GM18873 (cell line): ENCODE data around the gene CDR2.
"Not testable (repeated sequence)": the region's sequence is repeated elsewhere in the genome, so short reads cannot be mapped to it uniquely, and the experiment has no call there.

Experiments
- ATAC-seq: cut with Tn5 transposase; IDR thresholded peaks from one replicate; pipeline ENCODE4 v1.9.1; 2021; ENCODE audit warnings: mild to moderate bottlenecking, moderate library complexity, moderate number of reproducible peaks; ENCODE audit not compliant: unreplicated experiment, low FRiP score

Gene CDR2

GRCh38 chr16:22353191-22353919, 21.1 kb downstream of the CDR2 start:
- ATAC-seq: no peak

- ATAC-seq: no peak
Observed at GRCh38 chr16:22352723-22353122, 21.7 kb downstream of the CDR2 start.

- ATAC-seq: no peak
Observed at GRCh38 chr16:22352140-22352539, 22.3 kb downstream of the CDR2 start.

GRCh38 chr16:22351017-22351416, 23.4 kb downstream of the CDR2 start:
- ATAC-seq: not testable (repeated sequence)

GRCh38 chr16:22348291-22348690, 26.1 kb downstream of the CDR2 start:
- ATAC-seq: no peak

DNA sequence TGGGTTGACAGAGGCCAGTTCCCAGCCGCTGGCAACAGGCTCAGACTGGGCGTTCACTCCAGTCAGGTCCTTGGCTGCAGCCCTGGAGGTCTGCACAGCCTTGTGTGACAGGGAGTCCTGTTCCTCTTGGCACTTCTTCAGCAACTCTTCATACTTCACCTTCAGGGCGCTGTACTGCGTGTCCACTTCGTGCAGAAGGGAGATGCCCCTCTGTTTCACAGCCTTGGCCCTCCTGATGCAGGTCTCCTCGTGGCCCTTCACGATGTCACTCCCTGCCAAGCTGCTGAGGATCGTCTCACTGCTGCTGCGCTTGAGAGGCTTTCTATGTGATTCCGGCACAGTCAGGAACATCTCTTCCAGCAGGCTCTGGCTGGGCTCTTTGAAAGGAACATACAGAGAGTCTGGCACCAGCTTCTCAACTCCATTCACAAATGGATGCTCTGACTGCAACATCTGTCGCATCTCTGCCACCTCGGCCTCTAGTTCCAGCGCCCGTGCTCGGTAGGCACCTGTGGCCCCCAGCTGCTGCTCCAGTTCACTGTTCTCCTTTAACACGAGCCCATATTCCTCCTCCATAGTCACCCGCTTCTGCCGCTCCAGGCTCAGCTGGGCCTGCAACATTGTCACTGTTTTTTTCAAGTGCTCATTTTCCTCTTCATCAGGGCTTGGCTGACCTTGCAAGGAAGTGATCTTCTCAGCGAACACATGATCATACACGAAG, 27.2 kb downstream of the CDR2 start:
- no peak for ATAC-seq

- ATAC-seq: no peak
Observed at GRCh38 chr16:22346483-22346882, 27.9 kb downstream of the CDR2 start.

DNA sequence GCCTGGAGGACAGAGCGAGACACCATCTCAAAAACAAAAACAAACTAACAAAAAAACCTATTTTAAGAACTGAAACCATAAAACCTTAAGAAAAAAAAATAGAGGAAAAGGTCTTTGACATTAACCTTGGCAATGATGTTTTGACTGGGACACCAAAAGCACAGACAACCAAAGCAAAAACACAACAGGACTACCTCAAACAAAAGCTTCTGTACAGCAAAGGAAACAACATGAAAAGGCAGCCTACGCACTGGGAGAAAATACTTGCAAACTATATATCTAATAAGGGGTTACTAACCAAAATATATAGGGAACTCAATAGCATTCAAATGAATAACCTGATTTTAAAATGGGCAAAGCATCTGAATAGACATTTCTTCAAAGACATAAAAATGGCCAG, 32.3 kb downstream of the CDR2 start:
- no peak for ATAC-seq

DNA sequence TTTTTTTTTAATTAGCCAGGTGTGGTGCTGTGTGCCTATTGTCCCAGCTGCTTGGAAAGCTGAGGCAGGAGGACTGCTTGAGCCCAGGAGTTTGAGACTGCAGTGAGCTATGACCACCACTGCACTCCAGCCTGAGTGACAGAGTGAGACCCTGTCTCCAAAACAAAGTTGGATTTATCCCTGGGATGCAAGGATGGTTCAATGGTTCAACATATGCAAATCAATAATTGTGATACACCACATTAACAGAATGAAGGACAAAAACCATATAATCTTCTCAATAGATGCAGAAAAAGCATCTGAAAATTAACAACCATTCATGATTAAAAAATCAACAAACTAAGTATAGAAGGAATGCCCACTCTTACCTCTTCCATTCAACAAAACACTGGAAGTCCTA, 33.5 kb downstream of the CDR2 start:
- ATAC-seq: no peak

DNA sequence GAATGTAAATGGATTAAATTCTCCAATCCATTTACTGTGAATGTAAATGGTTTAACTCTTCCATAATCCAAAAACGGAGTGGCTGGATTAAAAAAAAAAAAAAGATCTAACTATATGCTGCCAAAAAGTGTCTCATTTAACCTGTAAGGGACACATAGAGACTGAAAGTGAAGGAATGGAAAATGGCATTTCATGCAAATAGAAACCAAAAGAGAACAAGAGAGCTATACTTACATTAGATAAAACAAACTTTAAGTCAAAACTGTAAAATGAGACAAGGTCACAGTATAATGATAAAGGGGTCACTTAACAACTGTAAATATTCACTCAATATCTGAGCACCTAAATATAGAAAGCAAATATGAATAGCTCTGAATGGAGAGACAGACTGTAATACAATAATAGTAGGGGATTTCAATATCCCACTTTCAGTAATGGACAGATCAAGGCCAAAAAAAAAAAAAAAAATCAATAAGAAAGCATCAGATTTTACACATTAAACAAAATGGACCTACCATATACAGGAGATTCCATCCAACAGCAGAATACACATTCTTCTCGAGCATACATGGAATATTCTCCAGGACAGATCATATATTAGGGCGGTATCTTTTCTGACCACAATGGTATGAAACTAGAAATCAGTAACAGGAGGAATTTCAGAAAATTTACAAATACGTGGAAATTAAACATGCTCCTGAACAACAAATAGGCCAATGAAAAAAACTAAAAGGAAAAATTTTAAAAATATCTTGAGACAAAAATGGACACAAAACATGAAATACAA, 36.4 kb downstream of the CDR2 start:
- ATAC-seq: no peak

GRCh38 chr16:22337045-22337444, 37.4 kb downstream of the CDR2 start:
- no peak for ATAC-seq

DNA sequence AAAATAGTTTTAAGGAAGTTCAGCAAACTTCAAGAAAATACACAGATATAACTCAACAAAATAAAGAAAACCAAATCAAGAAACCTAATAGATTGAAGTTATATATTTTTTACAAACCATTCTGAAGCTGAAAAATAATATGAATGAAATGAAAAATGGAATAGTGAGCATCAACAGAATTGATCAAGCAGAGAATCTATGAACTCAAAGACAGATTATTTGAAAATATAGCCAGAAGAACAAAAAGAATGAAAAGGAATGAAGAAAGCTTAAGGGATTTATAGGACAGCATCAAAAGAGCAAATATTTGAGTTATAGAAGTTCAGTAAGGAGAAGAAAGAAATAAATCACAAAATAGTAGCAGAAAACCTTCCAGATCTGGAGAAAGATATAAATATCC, 37.8 kb downstream of the CDR2 start:
- ATAC-seq: no peak

DNA sequence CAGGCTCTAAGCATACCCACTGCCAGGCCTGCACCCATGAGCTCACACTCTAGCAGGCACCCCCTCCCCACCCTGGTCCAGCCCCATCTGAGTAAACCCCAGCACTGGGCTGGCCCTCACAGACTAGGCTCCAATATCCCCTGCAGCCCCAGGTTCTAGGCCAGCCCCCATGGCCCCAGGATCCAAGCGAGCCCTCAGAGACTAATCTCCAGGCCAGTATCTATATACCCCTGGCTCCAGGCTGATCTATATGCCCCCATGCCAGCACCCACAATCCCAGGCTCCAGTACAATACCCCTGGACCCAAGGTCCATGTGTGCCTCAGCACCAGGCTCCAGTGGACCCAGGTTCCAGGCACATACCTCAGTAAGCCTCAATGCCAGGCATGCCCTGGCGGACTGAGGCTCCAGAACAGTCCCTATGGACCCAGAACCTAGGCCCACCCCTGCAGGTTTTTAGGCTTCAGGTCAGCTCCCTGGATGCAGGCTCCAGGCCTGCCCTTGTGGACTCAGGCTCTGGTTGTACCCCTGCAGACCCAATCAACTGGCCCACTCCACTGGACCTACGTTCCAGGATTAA, 38.7 kb downstream of the CDR2 start:
- no peak for ATAC-seq

GRCh38 chr16:22333457-22333994, 40.9 kb downstream of the CDR2 start:
- ATAC-seq: no peak

GRCh38 chr16:22330326-22330725, 44.1 kb downstream of the CDR2 start:
- ATAC-seq: no peak

DNA sequence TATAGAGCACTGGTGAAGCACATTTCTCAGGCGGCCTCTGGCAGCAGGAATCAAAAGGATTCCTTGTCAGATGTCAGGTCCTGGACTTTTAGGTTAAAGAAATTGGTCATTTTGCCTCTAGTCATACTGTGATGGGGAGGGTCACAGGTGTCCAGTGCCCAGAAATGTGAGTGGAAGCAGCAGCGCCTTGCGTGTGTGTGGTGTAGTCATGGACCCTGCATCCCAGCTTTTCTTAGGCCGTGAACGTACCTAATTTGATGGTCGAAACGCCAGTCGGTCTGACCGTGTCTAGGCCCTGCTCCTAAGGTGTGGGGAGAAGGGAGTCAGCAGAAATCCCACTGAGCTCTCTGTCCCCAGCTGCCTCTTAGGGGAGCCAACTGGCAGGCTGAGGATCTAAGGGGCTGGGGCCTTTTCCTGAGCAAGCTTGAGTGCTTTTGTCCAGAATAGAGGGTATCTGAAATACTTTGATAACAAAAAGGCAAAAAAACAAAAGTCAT, 45.2 kb downstream of the CDR2 start:
- no peak for ATAC-seq

- ATAC-seq: no peak
Observed at GRCh38 chr16:22328081-22328725, 46.2 kb downstream of the CDR2 start.

DNA sequence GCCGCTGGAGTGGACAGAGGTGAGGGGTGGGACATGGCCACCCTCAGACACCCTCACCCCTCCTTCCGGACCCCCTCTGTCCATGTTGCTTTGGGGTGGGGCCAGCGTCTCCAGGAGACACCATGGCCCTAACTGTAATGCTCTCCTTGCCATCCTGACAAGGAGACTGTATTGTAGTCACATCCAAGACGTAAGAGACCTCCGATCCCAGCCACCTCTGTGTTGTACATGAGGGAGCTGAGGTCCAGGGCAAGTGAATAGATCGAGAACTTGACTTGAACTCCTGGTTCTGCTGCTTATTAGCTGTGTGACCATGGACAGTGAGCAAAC, 47.0 kb downstream of the CDR2 start:
- no peak for ATAC-seq

DNA sequence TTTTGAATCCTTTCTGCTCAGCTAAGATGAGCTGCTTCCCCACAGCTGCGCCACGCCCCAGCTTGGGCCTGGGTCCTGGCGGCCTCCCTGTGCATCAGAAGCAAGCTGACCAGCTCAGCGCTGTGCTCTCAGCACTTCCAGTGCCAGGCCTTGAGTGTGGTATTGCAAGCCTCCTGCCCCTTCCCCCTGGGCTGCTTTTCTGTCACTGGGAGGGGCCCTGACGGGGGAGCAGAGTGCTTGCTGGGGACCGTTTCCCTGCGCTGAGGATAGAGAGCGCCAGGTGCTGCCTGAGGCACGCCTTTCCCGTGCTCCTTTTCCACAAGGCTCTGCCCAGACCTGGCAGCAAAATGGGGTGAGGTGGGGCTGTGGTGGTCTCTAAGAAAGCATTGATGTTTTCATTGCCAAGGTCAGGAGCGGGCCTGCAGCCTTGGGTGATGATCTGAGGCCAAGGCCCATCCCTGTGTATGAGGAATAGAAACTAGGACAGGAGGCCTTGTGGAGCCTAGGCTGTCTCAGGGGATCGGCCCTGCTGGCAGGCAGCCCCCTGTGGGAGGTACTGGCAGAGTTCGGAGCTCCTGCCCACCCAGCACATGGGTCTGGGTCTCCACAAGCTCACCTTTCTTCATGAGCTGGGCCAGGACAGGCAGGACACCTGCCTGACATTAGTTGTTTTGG, 47.5 kb downstream of the CDR2 start:
- no peak for ATAC-seq

DNA sequence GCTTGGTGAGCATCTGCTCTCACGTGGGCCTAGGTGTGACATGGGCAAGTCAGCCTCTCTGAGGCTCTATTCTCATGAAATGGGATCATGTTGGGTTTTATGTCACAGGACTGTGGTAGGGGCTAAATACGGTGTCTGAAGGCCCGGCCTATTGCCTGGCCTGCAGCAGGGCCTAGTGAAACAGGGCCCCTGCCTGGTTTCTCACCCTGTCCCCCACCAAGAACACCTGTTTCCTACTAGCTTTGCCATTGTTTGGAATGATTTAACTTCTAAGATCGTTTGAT, 48.1 kb downstream of the CDR2 start:
- ATAC-seq: no peak
